Upper lobe of right lung (tissue), 1 donor: ENCODE results near the gene AMPD2. TPM values are rescaled to one million over a fixed set of nuclear protein-coding genes. Genes with fewer than 3 reads are reported as not detected.

Experiments used
- ATAC-seq: fragments of 200-7000 bp; cut with Tn5 transposase; one replicate; pipeline ENCODE4 v1.9.1; 2020; ENCODE audit warnings: mild to moderate bottlenecking, moderate library complexity
- DNase-seq: peaks from one replicate; pipeline ENCODE4 v3.0.0-alpha.2; 2020
- H3K27ac ChIP-seq: fragments of 200-600 bp; one replicate; pipeline ENCODE4 v1.8.0; 2022
- H3K27me3 ChIP-seq: fragments of 200-600 bp; one replicate; pipeline ENCODE4 v1.8.0; 2022; ENCODE audit warnings: mild to moderate bottlenecking
- H3K36me3 ChIP-seq: fragments of 200-600 bp; one replicate; pipeline ENCODE4 v1.8.0; 2022
- H3K4me1 ChIP-seq: fragments of 200-600 bp; one replicate; pipeline ENCODE4 v1.8.0; 2022
- H3K4me3 ChIP-seq: fragments of 200-600 bp; one replicate; pipeline ENCODE4 v1.8.0; 2022; ENCODE audit warnings: mild to moderate bottlenecking
- H3K9me3 ChIP-seq: fragments of 200-600 bp; one replicate; pipeline ENCODE4 v1.8.0; 2022
- CTCF ChIP-seq: fragments of 200-600 bp; IDR thresholded peaks from one replicate; pipeline ENCODE4 v1.8.0; 2022; ENCODE audit warnings: antibody characterized with exemption
- intact Hi-C: fragments of 100-400 bp; cut with DNase I; formaldehyde crosslinking; loops from one replicate; pipeline ENCODE4 v1.11.0; 2022
- total RNA-seq: library from RNA; stranded (reverse); fragmentation: NEBNext Ultra II Directional; extraction: Animal tissue kit (Norgen Biotek cat#: 25700); gene quantifications from one replicate; pipeline ENCODE4 v1.2.1, GENCODE V29; 2021
- donor health status: DM: no; HTN: yes; CAD: no; lungs with severe emphysema.

The AMPD2 gene
- total RNA-seq, 1 donor from 2014 or later, result 56.9 TPM

- Histone ChIP-seq H3K9me3 (no peaks in the 10 kb centered on the region), H3K4me1 (peaks cover 5% of the 10 kb centered on the region), H3K36me3 (no peaks in the 10 kb centered on the region), H3K27me3 (no peaks in the 10 kb centered on the region), H3K27ac (no peak overlapping the region), H3K4me3 (no peak overlapping the region)
- ATAC-seq, result no peak
- TF ChIP-seq CTCF, result no peak
- peak; percentile 40 for DNase-seq
- intact Hi-C loops, result no loop called here
These were observed 17.8 kb downstream of the AMPD2 start for GRCh38 chr1:109637446-109637845.

GRCh38 chr1:109639063-109639840 lies 19.6 kb downstream of the AMPD2 start:
- DNase-seq (peak; percentile 40), ATAC-seq (no peak)
- H3K4me3 ChIP-seq, result no peak overlapping the region
- no peak overlapping the region for H3K27ac ChIP-seq
- intact Hi-C loops, result no loop called here
- H3K36me3 ChIP-seq, result no peaks in the 10 kb centered on the region
- peaks cover 8% of the 10 kb centered on the region for H3K4me1 ChIP-seq
- no peak for TF ChIP-seq CTCF
- H3K27me3 ChIP-seq, result no peaks in the 10 kb centered on the region
- no peaks in the 10 kb centered on the region for H3K9me3 ChIP-seq

- no peaks in the 10 kb centered on the region for H3K27me3 ChIP-seq
- peaks cover 8% of the 10 kb centered on the region for H3K4me1 ChIP-seq
- intact Hi-C loops, result loop anchor here (5.0 kb wide), 1 partner anchor 132 kb away; no protein-coding TSS in a partner anchor
- no peaks in the 10 kb centered on the region for H3K9me3 ChIP-seq
- ATAC-seq (no peak), DNase-seq (peak; percentile 52)
- no peak for TF ChIP-seq CTCF
- H3K36me3 ChIP-seq, result no peaks in the 10 kb centered on the region
- no peak overlapping the region for H3K27ac ChIP-seq
- no peak overlapping the region for H3K4me3 ChIP-seq
These were observed 20.2 kb downstream of the AMPD2 start for GRCh38 chr1:109639841-109640184.

- peak; percentile 90 for ATAC-seq
These were observed 20.7 kb downstream of the AMPD2 start for GRCh38 chr1:109640285-109640865.

DNA sequence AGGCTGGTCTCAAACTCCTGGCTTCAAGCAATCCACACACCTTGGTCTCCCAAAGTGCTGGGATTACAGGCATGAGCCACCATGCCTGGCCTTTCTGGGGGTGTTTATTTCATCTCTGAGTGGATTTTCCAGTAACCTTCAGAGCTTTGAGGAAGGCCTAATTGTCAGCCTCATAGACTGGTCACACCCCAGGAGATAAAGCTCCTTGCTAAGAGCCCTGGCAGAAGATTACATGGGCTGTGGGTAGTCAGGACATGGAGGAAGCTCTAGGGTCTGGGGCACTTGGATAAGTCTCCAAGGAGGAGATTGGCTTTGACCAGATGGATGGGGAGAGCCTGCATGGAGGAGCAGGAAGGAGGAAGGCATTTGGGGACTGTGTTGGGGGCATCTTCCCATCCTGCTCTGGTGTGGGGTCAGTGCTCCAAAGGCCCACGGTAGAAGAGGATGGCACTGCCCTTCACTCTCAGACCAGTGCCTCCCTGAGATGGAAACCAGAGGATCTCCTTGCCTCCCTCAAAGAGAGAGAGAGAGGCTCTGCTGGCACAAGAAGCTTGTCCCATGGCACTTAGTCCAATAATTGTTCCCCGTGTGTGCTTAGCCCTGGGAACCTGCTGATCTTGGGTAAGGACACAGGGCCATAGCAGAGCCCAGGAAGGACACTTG lies 21.6 kb downstream of the AMPD2 start:
- DNase-seq (peak; percentile 20), ATAC-seq (no peak)
- H3K27ac ChIP-seq, result no peak overlapping the region
- no peaks in the 10 kb centered on the region for H3K9me3 ChIP-seq
- intact Hi-C loops, result loop anchor here (5.0 kb wide), 1 partner anchor 131 kb away; no protein-coding TSS in a partner anchor
- H3K4me1 ChIP-seq, result peaks cover 6% of the 10 kb centered on the region
- no peak overlapping the region for H3K4me3 ChIP-seq
- no peak for TF ChIP-seq CTCF
- H3K36me3 ChIP-seq, result no peaks in the 10 kb centered on the region
- no peaks in the 10 kb centered on the region for H3K27me3 ChIP-seq

More at GRCh38 chr1:109640285-109640865, 20.7 kb downstream of the AMPD2 start:
- Histone ChIP-seq H3K4me1 (peaks cover 8% of the 10 kb centered on the region), H3K27me3 (no peaks in the 10 kb centered on the region), H3K36me3 (no peaks in the 10 kb centered on the region), H3K27ac (no peak overlapping the region), H3K4me3 (no peak overlapping the region), H3K9me3 (no peaks in the 10 kb centered on the region)
- intact Hi-C loops, result loop anchor here (5.0 kb wide), 1 partner anchor 132 kb away; no protein-coding TSS in a partner anchor
- DNase-seq, result peak; percentile 91
- TF ChIP-seq CTCF, result peak; percentile 97
